ENCODE results near the gene CACNA2D1. TPM values are rescaled to one million over a fixed set of nuclear protein-coding genes. Genes with fewer than 3 reads are reported as not detected.

CACNA2D1 gene
- total RNA-seq, 2 experiments from 2014 or later, result not detected

DNA sequence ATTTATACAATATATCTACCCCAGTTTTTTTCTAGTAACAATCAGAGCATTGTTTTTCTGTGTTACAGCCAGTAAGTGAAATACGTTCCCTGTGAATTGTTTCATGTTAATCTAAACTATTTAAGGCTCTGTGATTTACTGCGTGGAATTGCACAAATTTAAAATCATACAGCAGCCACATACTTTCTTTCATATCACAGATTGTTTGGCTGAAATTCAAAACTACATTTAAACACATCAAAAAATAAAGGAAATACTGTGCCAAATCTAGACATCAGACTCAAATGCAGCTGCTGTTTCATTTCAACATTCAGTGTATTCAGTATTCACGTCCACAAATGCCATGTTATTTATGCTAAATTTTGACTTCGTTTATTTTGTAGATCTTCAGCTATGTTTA, 431.1 kb downstream of the CACNA2D1 start:
- H3K27ac Mint-ChIP-seq, result no peak overlapping the region
- intact Hi-C loops (cut with micrococcal nuclease), result no loop called here
- POLR2A ChIA-PET, result no interaction called here
- no peaks in the 10 kb centered on the region for H3K36me3 Mint-ChIP-seq (ENCODE audit: low read depth)
- no peaks in the 10 kb centered on the region for H3K27me3 Mint-ChIP-seq
- CTCF ChIA-PET, result no interaction called here
- TF ChIP-seq, protein P1, sequence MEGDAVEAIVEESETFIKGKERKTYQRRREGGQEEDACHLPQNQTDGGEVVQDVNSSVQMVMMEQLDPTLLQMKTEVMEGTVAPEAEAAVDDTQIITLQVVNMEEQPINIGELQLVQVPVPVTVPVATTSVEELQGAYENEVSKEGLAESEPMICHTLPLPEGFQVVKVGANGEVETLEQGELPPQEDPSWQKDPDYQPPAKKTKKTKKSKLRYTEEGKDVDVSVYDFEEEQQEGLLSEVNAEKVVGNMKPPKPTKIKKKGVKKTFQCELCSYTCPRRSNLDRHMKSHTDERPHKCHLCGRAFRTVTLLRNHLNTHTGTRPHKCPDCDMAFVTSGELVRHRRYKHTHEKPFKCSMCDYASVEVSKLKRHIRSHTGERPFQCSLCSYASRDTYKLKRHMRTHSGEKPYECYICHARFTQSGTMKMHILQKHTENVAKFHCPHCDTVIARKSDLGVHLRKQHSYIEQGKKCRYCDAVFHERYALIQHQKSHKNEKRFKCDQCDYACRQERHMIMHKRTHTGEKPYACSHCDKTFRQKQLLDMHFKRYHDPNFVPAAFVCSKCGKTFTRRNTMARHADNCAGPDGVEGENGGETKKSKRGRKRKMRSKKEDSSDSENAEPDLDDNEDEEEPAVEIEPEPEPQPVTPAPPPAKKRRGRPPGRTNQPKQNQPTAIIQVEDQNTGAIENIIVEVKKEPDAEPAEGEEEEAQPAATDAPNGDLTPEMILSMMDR (IDR thresholded peaks at IDR 0.05), result no peak
- no peak for DNase-seq
- H3K4me3 Mint-ChIP-seq, result no peak overlapping the region
- no peak for ATAC-seq
- H3K9me3 Mint-ChIP-seq, result no peaks in the 10 kb centered on the region
- H3K4me1 Mint-ChIP-seq (ENCODE audit: low read depth), result no peaks in the 10 kb centered on the region

DNA sequence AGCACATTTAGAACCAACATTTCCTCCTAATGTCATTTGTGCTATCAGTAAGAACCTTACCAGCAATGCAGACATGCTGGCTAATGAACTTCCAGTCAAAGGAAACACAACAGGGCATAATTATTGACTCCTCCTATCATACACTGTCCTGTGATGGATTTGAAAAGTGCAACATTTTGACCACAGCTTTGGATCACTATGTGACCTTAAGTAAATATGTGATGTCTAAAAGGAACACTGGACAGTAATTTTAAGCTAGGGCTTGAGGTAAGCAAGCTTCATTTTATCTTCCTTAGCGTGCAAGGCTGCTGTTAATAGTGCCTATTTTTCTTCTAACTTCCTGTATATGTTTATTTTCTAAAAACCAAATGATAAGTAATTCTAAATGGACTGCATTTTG, 433.2 kb downstream of the CACNA2D1 start:
- H3K27ac Mint-ChIP-seq, result no peak overlapping the region
- intact Hi-C loops (cut with micrococcal nuclease), result no loop called here
- H3K9me3 Mint-ChIP-seq, result no peaks in the 10 kb centered on the region
- H3K4me1 Mint-ChIP-seq (ENCODE audit: low read depth), result no peaks in the 10 kb centered on the region
- no peaks in the 10 kb centered on the region for H3K36me3 Mint-ChIP-seq (ENCODE audit: low read depth)
- DNase-seq, result no peak
- ATAC-seq, result no peak
- ChIA-PET CTCF (interaction anchor here (0.7 to 1.1 kb wide), 2 partner anchors 34 to 510 kb away, joined by 3 read pairs; no protein-coding TSS in a partner anchor), POLR2A (no interaction called here)
- H3K27me3 Mint-ChIP-seq, result no peaks in the 10 kb centered on the region
- no peak overlapping the region for H3K4me3 Mint-ChIP-seq
- TF ChIP-seq, protein P1 (IDR thresholded peaks at IDR 0.05), result no peak

DNA sequence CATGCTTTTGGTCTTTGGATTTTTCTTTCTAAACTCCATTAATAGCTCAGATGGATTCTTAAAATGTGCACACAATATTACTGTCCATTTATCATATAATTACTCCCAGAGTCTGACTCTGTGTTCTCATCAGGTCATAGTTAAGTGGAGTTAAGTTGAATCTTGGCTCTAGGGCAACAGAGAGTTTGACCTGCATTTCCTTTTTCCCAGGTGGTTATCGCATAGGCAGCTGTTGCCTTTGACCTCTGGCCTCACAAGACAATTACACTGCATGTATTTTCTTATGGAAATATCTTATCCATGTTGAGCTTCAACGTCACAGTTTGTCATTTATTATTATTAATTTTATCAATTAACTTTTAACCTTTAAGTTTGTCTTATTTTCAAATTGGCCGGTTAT, 436.3 kb downstream of the CACNA2D1 start:
- H3K9me3 Mint-ChIP-seq, result no peaks in the 10 kb centered on the region
- CTCF ChIA-PET, result no interaction called here
- POLR2A ChIA-PET, result no interaction called here
- no peak overlapping the region for H3K4me3 Mint-ChIP-seq
- H3K27me3 Mint-ChIP-seq, result no peaks in the 10 kb centered on the region
- H3K27ac Mint-ChIP-seq, result no peak overlapping the region
- TF ChIP-seq, protein P1 (IDR thresholded peaks at IDR 0.05), result no peak
- H3K4me1 Mint-ChIP-seq (ENCODE audit: low read depth), result no peaks in the 10 kb centered on the region
- intact Hi-C loops (cut with micrococcal nuclease), result no loop called here
- DNase-seq (no peak), ATAC-seq (no peak)
- H3K36me3 Mint-ChIP-seq (ENCODE audit: low read depth), result no peaks in the 10 kb centered on the region

DNA sequence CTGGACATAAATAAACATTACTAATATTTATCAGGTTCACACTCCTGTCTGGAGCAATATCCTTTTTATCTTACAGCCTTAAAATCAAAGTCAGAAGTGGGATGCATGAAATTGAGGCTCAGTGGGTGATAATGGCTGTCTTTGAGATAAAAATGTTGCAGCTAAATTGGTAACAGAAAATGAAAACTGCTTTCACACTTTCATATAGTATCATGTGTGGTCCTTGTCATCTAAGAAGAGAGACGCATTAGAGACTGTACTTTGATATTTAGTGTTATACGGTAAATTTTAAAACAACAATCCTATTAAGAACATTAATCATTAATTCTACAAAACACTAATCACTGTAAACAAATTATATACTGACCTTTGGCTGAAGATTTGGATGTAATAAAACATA, 438.5 kb downstream of the CACNA2D1 start:
- Mint-ChIP-seq H3K36me3 (ENCODE audit: low read depth) (no peaks in the 10 kb centered on the region), H3K4me1 (ENCODE audit: low read depth) (no peaks in the 10 kb centered on the region), H3K4me3 (no peak overlapping the region), H3K27me3 (no peaks in the 10 kb centered on the region), H3K27ac (no peak overlapping the region), H3K9me3 (no peaks in the 10 kb centered on the region)
- POLR2A ChIA-PET, result no interaction called here
- CTCF ChIA-PET, result no interaction called here
- TF ChIP-seq, protein P1 (IDR thresholded peaks at IDR 0.05), result no peak
- no peak for DNase-seq
- ATAC-seq, result no peak
- intact Hi-C loops (cut with micrococcal nuclease), result no loop called here

DNA sequence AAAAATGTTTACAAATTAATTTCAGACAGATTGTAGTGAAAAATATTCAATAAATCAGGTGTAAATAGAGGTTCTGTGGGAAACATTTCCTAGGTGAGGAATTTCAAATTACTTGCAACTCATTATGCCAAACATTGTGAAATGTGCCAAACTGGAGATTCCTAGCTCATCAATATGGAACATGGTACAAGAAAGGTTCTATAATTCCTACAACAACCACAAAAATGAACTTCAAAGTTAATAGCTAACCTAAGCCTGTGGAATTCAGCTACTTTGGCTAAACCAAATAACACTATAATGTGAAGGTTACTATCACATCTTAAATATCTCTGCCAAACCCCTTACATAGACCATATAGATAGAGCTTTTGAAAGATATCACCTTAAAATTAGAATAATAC, 450.4 kb downstream of the CACNA2D1 start:
- no peak for ATAC-seq
- Mint-ChIP-seq H3K36me3 (ENCODE audit: low read depth) (no peaks in the 10 kb centered on the region), H3K4me3 (no peak overlapping the region), H3K4me1 (ENCODE audit: low read depth) (no peaks in the 10 kb centered on the region), H3K27me3 (no peaks in the 10 kb centered on the region), H3K27ac (no peak overlapping the region), H3K9me3 (no peaks in the 10 kb centered on the region)
- TF ChIP-seq, protein P1 (IDR thresholded peaks at IDR 0.05), result no peak
- intact Hi-C loops (cut with micrococcal nuclease), result no loop called here
- POLR2A ChIA-PET, result no interaction called here
- no peak for DNase-seq
- CTCF ChIA-PET, result no interaction called here
